Germinal center (tissue), 1 donor: Measurements from ENCODE around the gene IRF2BPL.

ENCODE experiments used
- DNase-seq: peaks from one replicate; pipeline ENCODE4 v3.0.0; 2012; ENCODE audit warnings: mixed read lengths, low spot score

IRF2BPL gene

GRCh38 chr14:76985540-76986230 lies 42.8 kb downstream of the IRF2BPL start:
- no peak for DNase-seq

GRCh38 chr14:76984787-76985375 lies 43.6 kb downstream of the IRF2BPL start:
- DNase-seq = no peak

GRCh38 chr14:76984297-76984696 lies 44.2 kb downstream of the IRF2BPL start:
- DNase-seq = no peak

DNA sequence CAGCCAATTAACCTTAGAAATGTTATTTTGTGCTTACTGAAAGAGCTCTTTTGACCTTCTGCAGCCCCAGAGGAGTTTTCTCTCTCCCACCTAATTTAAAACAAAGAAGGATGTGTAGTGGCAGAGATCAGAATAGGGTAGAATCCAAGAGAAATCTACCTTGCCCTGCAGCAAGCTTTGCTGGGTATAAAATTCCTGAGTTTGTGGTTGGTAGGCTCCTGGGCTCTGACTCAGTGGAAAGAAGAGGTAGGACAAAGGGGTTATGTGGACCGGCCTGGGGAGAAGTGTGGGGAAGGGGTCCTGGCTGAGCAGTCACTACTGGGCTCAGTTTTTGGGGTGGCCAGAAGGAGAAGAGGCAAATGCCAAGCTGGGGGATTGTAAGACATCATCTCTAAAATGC lies 46.8 kb downstream of the IRF2BPL start:
- no peak for DNase-seq

DNA sequence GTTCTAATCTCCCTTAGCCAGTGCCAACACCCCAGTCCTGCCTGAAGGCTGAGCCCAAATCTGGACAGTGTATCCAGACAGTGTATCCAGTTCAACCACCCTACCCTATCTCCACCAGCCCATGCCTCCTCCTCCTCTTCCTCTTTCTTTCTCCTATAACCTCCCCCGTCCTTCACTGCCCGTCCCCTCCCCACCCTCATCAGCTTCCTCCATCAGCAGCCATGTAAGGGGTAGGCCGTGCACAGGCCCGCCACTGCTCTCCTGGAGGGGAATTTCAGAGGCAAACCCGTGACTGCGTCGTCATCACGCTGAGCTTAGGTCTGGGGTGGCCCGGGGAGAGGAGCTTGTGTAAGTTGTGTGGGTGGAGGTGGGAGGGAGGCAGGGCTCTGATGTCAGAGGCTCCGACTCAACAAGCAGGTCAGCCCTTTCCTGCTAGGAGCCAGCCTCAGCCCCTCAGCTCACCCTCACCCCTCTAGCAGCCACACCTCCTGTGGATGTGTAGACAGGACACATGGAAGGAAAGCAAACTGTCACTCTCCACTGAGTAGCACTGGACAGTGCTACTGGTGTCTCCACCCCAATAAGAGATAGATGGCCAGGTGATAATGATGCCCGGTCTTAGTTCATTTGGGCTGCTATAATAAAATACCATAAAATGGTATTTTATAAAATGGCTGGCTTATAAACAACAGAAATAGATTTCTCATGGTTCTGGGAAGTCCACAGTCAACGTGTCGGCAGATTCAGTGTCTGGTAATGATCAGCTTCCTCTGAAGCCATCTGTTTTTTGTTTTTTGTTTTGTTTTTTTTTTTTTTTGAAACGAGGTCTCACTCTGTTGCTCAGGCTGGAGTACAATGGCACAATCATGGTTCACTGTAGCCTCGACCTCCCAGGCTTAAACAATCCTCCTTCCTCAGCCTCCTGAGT lies 50.5 kb downstream of the IRF2BPL start:
- peak; percentile 59 for DNase-seq

- no peak for DNase-seq
Measured at GRCh38 chr14:76976240-76977005, 52.1 kb downstream of the IRF2BPL start.

- DNase-seq = no peak
Measured at GRCh38 chr14:76975812-76976211, 52.7 kb downstream of the IRF2BPL start.

- no peak for DNase-seq
Measured at GRCh38 chr14:76975051-76975450, 53.5 kb downstream of the IRF2BPL start.
